Motor neuron (in vitro differentiated cells): ENCODE data around the gene SF3B3. TPM values are rescaled to one million over a fixed set of nuclear protein-coding genes. Genes with fewer than 3 reads are reported as not detected.
"Not testable (repeated sequence)": the region's sequence is repeated elsewhere in the genome, so short reads cannot be mapped to it uniquely, and the experiment has no call there.

Source experiments
- ATAC-seq, 8 experiments: fragments of 200-7000 bp; cut with Tn5 transposase; replicated peaks in 6 of 8; 2 replicates each; pipeline ENCODE4 v1.8.0; 2021; ENCODE audit warnings: mild to moderate bottlenecking in 8 of 8, moderate library complexity in 8 of 8
- H3K27ac ChIP-seq, 2 donors: fragments of 250-450 bp; sonication (Bioruptor Pico); 2 replicates each; pipeline ENCODE4 v1.9.0; 2021; ENCODE audit warnings: antibody characterized with exemption in 2 of 2, mild to moderate bottlenecking in 2 of 2, moderate library complexity in 1 of 2
- H3K4me1 ChIP-seq, 2 donors: fragments of 250-450 bp; sonication (Bioruptor Pico); replicated peaks in 1 of 2; 2 replicates each; pipeline ENCODE4 v1.6.1; 2021; ENCODE audit warnings: antibody characterized with exemption in 2 of 2, mild to moderate bottlenecking in 2 of 2, moderate library complexity in 1 of 2
- H3K4me3 ChIP-seq, 5 donors: fragments of 250-450 bp; sonication (Bioruptor Pico); 2 replicates each; pipeline ENCODE4 v1.9.0; 2021; ENCODE audit warnings: antibody characterized with exemption in 5 of 5, mild to moderate bottlenecking in 5 of 5, moderate library complexity in 4 of 5
- WGBS, 10 experiments: fragments of 450-650 bp; shearing (Covaris generic); methylation state at CpG; one replicate each; pipeline ENCODE4 v1.0.0; 2022; 5-methylcytosine and 5-hydroxymethylcytosine counted together
- in situ Hi-C, 9 experiments: fragments of 400-800 bp; cut with MboI; loops; one replicate each; pipeline ENCODE4 v1.15.0; 2021; ENCODE audit warnings: low sequenced_read_pairs in 9 of 9, low pct_unique_long_range_greater_than_20kb in 2 of 9; ENCODE audit not compliant: unreplicated experiment in 9 of 9
- total RNA-seq, 8 experiments: library from RNA; unstranded; fragments of 300-600 nt; gene quantifications; 2 replicates each; pipeline versions ENCODE4 v1.2.3 to v1.2.4, GENCODE V29; 2022

Gene SF3B3
- total RNA-seq, 8 experiments from 2014 or later: 74.7 to 258 (median 96.0) TPM

DNA sequence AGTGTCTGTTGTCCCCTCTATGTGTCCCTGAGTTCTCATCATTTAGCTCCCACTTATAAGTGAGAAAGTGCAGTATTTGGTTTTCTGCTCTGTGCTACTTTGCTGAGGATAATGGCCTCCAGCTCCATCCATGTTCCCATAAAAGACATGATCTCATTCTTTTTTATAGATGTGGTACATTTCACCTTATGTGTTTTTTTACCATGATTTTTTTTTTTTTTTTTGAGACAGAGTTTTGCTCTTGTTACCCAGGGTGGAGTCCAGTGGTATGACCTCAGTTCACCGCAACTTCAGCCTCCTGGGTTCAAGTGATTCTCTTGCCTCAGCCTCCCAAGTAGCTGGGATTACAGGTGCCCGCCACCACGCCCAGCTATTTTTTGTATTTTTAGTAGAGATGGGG lies 65.8 kb downstream of the SF3B3 start:
- H3K27ac ChIP-seq, ATAC-seq, H3K4me3 ChIP-seq: not testable (repeated sequence)
- peaks cover 0 to 10% of the 10 kb centered on the region in 2 donors for H3K4me1 ChIP-seq
- 80 to 100% (median 96%) methylated on average over 1 to 3 of the region's 3 CpGs; no CpG with 5 or more reads in 3 of the 10 experiments for WGBS, 10 experiments
- in situ Hi-C loops: loop anchor here in 1 of 9 experiments (25.0 kb wide), 1 partner anchor 173 kb away; no protein-coding TSS in a partner anchor

GRCh38 chr16:70589998-70590471 lies 66.4 kb downstream of the SF3B3 start:
- WGBS, 10 experiments: 0 to 33% (median 22%) methylated on average over 1 to 3 of the region's 10 CpGs; no CpG with 5 or more reads in 5 of the 10 experiments
- Histone ChIP-seq H3K27ac (no peak overlapping the region), H3K4me1 (peaks cover 0 to 10% of the 10 kb centered on the region in 2 donors), H3K4me3 (no peak overlapping the region)
- in situ Hi-C loops: loop anchor here in 1 of 9 experiments (25.0 kb wide), 1 partner anchor 172 kb away; no protein-coding TSS in a partner anchor
- peak; percentile 64 to 92 (median 76) for ATAC-seq

- peak in 5 of 8 experiments; percentile 27 to 37 (median 32) for ATAC-seq
- no peak overlapping the region for H3K27ac ChIP-seq
- peaks cover 0 to 10% of the 10 kb centered on the region in 2 donors for H3K4me1 ChIP-seq
- in situ Hi-C loops: loop anchor here in 1 of 9 experiments (25.0 kb wide), 1 partner anchor 171 kb away; no protein-coding TSS in a partner anchor
- 30 to 83% (median 75%) methylated on average over 1 to 7 of the region's 18 CpGs; no CpG with 5 or more reads in 6 of the 10 experiments for WGBS, 10 experiments
- no peak overlapping the region for H3K4me3 ChIP-seq
Observed at GRCh38 chr16:70590722-70591415, 67.3 kb downstream of the SF3B3 start.

DNA sequence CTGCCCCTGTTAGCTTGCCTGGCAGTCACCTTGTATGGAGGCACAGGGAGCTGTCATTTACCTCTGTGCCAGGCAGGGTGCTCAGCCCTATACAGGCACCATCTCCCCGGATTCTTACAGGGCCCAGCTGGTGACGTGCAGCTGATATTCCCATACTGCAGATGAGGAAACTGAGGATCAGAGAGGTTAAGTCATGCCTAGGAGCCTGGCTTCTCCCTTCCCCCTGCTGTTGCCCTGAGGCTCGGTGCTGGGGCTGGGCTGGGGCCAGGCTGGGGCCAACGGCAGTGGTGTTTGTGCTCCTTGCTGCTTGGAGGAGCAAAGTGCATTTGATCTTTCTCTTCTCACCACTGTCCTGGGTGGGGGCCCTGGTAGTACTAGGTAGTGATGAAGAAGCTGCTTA lies 68.0 kb downstream of the SF3B3 start:
- in situ Hi-C loops: loop anchor here in 1 of 9 experiments (25.0 kb wide), 1 partner anchor 171 kb away; no protein-coding TSS in a partner anchor
- WGBS, 10 experiments: 100% methylated on average over 1 of the region's 4 CpGs; no CpG with 5 or more reads in 9 of the 10 experiments
- peak in 2 of 8 experiments; percentile 4 to 6 for ATAC-seq
- no peak overlapping the region for H3K4me3 ChIP-seq
- H3K4me1 ChIP-seq: peaks cover 0 to 10% of the 10 kb centered on the region in 2 donors
- H3K27ac ChIP-seq: no peak overlapping the region

DNA sequence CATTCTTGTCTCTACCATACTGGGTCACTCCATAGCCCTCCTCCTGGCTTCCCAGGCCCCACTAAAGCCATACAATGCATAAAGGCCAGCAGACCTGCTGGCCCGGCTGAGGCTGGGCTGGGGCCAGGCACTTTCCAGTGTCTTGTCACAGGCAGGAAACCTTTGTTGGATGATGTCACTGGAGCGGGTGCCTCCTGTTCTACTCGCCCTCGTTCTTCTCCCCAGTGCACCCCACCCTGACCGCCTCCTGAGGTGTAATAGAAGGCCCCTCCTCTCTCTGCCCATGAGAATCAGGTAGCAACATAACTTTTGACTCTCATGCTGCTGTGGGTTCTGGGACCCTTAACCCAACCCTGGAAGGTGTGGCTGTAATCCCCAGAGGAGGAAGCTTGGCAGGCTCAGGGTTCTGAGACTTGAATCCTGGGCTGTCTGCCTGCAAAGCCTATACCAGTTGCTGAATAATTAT lies 68.5 kb downstream of the SF3B3 start:
- peak in 6 of 8 experiments; percentile 9 to 68 (median 26) for ATAC-seq
- no peak overlapping the region for H3K27ac ChIP-seq
- H3K4me3 ChIP-seq: no peak overlapping the region
- in situ Hi-C loops: loop anchor here in 1 of 9 experiments (25.0 kb wide), 1 partner anchor 170 kb away; no protein-coding TSS in a partner anchor
- peaks cover 0 to 10% of the 10 kb centered on the region in 2 donors for H3K4me1 ChIP-seq
- WGBS, 10 experiments: 37 to 50% methylated on average over 2 to 3 of the region's 5 CpGs; no CpG with 5 or more reads in 8 of the 10 experiments

GRCh38 chr16:70593544-70593943 lies 69.9 kb downstream of the SF3B3 start:
- H3K4me3 ChIP-seq: no peak overlapping the region
- in situ Hi-C loops: loop anchor here in 1 of 9 experiments (25.0 kb wide), 1 partner anchor 169 kb away; no protein-coding TSS in a partner anchor
- 0 to 88% (median 40%) methylated on average over 1 of the region's 1 CpG; no CpG with 5 or more reads in 5 of the 10 experiments for WGBS, 10 experiments
- no peak for ATAC-seq
- H3K27ac ChIP-seq: no peak overlapping the region
- H3K4me1 ChIP-seq: peaks cover 0 to 10% of the 10 kb centered on the region in 2 donors

DNA sequence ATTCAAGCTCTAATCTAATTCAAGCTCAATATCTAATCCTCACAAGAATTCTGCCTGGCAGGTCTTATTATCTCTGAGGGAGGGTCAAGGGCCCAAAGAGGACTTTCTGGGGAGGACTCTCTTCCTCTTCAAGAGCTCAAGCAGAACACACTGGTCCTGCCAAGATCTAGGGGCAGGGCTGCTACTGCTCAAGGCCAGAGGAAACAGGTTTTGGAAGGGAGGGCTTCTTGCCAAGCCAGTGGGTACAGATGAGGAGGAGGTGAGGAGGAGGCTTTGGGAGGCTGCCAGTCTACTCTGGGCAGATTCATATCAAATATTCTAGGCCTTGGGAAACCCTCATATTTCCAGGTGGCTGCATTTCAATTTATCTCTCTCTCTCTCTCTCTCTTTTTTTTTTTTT lies 71.0 kb downstream of the SF3B3 start:
- ATAC-seq: no peak
- Histone ChIP-seq H3K4me1 (peaks cover 0 to 10% of the 10 kb centered on the region in 2 donors), H3K27ac (no peak overlapping the region), H3K4me3 (no peak overlapping the region)
- in situ Hi-C loops: loop anchor here in 1 of 9 experiments (25.0 kb wide), 1 partner anchor 168 kb away; no protein-coding TSS in a partner anchor

- H3K4me1 ChIP-seq: no peaks in the 10 kb centered on the region
- in situ Hi-C loops: loop anchor here in 1 of 9 experiments (25.0 kb wide), 1 partner anchor 165 kb away; no protein-coding TSS in a partner anchor
- H3K4me3 ChIP-seq: no peak overlapping the region
- no peak for ATAC-seq
- WGBS, 10 experiments: 33 to 100% (median 86%) methylated on average over 1 to 4 of the region's 4 CpGs; no CpG with 5 or more reads in 1 of the 10 experiments
- no peak overlapping the region for H3K27ac ChIP-seq
Observed at GRCh38 chr16:70597135-70597835, 73.7 kb downstream of the SF3B3 start.

- no peak for ATAC-seq
- 44 to 97% (median 80%) methylated on average over 3 to 6 of the region's 6 CpGs for WGBS, 10 experiments
- in situ Hi-C loops: loop anchor here in 1 of 9 experiments (25.0 kb wide), 1 partner anchor 163 kb away; no protein-coding TSS in a partner anchor
- Histone ChIP-seq H3K4me1 (no peaks in the 10 kb centered on the region), H3K27ac (no peak overlapping the region), H3K4me3 (no peak overlapping the region)
Observed at GRCh38 chr16:70598937-70599503, 75.4 kb downstream of the SF3B3 start.

- Histone ChIP-seq H3K27ac (no peak overlapping the region), H3K4me1 (no peaks in the 10 kb centered on the region), H3K4me3 (no peak overlapping the region)
- no peak for ATAC-seq
- in situ Hi-C loops: no loop called here
- WGBS, 10 experiments: 0 to 65% (median 57%) methylated on average over 1 to 3 of the region's 3 CpGs; no CpG with 5 or more reads in 3 of the 10 experiments
Observed at GRCh38 chr16:70600730-70601129, 77.1 kb downstream of the SF3B3 start.

GRCh38 chr16:70601576-70602575 lies 78.3 kb downstream of the SF3B3 start:
- WGBS, 10 experiments: 40 to 93% (median 67%) methylated on average over 1 to 4 of the region's 8 CpGs; no CpG with 5 or more reads in 1 of the 10 experiments
- H3K27ac ChIP-seq: no peak overlapping the region
- H3K4me3 ChIP-seq: no peak overlapping the region
- H3K4me1 ChIP-seq: no peaks in the 10 kb centered on the region
- no peak for ATAC-seq
- in situ Hi-C loops: no loop called here
